ELR (cell line): ENCODE measurements around the gene RCL1.
A peak's percentile ranks its signal among the peaks of the same experiment; 100 is the strongest.

Experiments used
- DNase-seq: peaks from one replicate; pipeline ENCODE4 v3.0.0-alpha.2; 2015; ENCODE audit warnings: low read depth

RCL1 gene

GRCh38 chr9:4812858-4813257 lies 20.1 kb downstream of the RCL1 start:
- no peak for DNase-seq

GRCh38 chr9:4814913-4815312 lies 22.2 kb downstream of the RCL1 start:
- no peak for DNase-seq

DNA sequence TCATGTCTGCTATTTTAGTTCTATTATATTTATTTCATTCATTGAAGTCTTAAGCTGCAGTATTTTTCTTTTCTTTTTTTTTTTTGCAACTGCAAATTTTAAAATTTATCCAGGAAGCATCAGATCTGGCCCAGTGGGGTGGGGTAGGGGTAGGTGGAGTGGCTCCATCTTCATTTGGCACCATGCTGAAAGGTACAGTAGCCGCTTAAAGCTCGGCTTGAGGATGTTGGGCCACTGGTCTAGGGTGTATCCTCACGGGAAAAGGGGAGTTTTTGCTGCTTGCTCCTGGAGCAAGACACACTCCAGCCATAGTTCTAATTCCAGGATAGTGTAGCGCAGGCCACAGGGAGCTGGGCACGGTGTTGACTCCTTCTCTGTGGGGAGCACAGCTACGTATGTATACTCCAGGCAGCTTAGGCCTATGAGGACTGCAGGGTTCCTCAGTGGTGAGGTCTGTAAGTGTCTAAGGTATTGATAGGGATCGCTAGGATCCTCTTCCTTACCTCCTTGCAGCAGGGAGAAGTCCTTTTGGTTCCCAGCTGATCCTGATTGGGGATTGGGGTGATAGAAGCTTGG lies 22.7 kb downstream of the RCL1 start:
- no peak for DNase-seq

GRCh38 chr9:4820168-4820567 lies 27.4 kb downstream of the RCL1 start:
- DNase-seq, result no peak

GRCh38 chr9:4821133-4821532 lies 28.4 kb downstream of the RCL1 start:
- DNase-seq, result no peak

GRCh38 chr9:4822057-4822456 lies 29.3 kb downstream of the RCL1 start:
- no peak for DNase-seq

DNA sequence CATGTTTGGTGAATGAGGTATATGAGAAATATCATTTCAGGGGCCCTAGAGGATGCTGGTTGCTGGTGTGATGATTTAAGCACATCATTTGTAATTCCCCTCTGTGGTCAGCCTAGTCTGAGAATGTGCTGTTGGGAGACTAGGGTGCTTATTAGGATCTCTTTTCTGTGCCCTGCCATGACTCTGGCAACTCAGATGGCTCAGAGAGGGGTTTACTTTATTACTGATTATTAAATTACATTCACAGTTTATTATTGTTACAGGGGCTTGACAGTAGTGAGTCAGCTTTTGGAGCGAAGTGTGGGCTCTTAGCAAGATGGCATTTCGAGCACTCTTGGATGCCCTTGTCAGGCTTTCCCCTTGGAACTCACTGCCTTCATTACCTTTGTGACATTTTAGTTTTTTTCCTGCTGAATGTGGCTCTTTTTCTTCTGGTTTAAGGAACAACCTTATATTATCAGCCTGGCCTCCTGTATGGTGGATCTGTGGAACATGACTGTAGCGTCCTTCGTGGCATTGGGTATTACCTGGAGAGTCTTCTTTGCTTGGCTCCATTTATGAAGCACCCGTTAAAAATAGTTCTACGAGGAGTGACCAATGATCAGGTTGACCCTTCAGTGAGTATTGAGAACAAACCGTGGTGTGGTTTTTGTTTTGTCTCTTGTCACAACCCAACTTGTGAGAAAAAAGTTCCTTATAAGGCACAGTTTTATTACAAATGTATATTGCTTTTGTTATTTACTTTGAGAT lies 33.8 kb downstream of the RCL1 start:
- no peak for DNase-seq

- no peak for DNase-seq
Observed at GRCh38 chr9:4827224-4827623, 34.5 kb downstream of the RCL1 start.

- peak; percentile 40 for DNase-seq
Observed at GRCh38 chr9:4828761-4829160, 36.0 kb downstream of the RCL1 start.

DNA sequence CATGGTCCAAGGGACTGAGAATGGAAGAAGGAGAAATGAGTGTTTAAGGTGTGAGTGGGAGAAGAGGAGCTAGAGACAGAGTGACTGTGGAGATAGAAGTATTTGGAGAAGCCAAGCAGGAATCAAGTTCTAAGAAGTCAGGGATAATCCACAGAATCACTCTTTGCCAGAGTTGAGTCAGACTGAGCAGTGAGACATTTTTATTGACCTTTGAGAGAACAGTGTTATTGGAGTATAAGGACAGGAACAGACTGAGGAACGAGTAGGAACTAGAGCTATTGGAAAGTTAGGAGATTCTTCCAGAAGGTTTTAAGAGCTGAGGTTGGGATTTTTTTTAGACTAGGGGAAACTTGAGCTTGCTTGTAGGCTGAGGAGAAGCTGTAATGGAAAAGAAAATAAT lies 37.2 kb downstream of the RCL1 start:
- DNase-seq, result peak; percentile 51

GRCh38 chr9:4830699-4831098 lies 38.0 kb downstream of the RCL1 start:
- no peak for DNase-seq

DNA sequence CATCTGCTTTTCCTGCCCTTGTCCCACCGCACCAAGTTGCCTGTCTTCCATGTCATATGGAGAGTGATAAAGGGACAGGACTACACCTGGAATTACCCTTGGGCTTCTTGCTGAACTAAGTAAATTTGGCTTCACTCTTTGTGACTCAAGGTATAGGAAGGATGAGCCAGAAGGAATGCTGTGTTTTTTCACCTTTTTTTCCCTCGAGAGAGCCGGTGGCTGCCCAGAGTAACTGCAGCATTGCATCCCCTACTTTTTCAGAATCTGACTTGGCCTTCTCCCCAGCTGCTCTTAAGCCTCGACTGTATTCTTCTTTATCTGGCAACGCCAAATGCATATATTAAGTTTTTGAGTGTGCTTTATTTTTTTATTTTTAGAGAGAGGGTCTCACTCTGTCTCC lies 38.4 kb downstream of the RCL1 start:
- peak; percentile 57 for DNase-seq

DNA sequence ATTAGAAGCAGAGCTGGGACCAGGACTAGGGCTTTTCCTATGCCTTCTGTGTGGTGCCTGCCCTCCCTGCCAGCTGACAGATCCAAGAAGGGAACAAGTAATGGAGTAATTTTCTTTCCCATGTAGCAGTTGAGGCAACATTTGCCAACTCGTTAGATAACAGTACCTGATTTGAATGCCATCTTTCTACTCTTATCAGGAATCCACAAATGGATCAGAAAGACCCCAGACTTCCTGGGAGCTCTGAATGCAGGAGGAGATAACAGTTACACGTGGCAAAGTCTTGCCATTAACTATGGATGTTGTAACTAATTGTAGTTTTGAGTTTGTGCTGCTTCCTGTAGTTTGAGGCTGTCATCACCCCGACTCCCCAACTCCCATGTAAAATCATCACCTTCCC lies 39.2 kb downstream of the RCL1 start:
- DNase-seq, result no peak

- peak; percentile 99 for DNase-seq
Observed at GRCh38 chr9:4832786-4833579, 40.2 kb downstream of the RCL1 start.

DNA sequence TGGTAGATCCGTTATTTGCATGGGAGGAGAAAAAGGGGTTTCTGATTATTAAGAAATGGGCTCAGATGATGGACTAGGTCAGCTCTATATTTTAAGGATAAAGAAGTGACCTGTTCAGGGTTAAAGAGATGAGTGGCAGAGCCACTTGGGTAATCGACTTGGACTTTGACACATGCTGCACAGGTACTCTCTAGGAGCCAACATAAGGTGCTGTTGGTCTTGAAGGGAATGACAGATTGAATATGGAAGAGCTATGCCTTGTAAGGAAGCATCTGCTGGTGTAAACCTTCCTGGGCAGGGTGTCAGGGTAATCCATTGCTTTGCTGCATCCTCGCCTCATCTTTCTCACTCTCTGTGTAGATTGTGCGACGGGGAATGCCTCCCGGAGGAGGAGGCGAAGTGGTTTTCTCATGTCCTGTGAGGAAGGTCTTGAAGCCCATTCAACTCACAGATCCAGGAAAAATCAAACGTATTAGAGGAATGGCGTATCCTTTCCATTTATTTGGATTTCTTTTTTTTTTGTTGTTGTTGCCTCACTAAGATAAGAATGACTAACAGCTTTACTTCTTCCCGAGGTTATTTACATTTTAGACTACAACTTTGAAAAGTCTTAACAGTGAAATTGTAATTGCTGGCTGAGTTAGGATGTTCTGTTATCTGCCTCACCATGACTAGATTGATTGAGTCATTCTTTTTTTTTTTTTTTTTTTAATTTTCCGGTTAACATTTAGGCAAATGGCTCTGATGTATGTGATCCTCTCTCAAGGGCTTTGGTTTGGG lies 41.2 kb downstream of the RCL1 start:
- DNase-seq, result peak; percentile 87

DNA sequence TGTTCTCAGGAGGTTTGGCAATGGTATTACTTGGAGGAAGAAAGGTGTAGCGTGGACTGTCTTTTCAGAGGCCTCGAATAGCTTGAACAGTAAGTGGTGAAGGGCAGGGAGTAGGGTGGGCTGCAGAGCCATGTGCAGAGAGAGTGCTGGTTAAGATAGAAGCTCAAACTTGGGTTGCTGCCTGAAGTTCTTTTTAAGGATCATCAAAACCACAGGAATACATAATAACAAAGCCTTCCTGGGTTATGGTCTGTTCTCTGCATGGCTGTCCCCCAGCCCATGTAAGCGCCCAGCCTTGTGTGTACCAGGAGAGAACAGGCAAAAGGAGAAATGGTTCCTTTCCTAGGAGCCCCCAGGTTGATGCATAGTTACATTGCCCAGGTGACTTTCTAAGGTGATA lies 43.9 kb downstream of the RCL1 start:
- no peak for DNase-seq

GRCh38 chr9:4837261-4838188 lies 44.8 kb downstream of the RCL1 start:
- DNase-seq, result peak; percentile 35

GRCh38 chr9:4838189-4838546 lies 45.4 kb downstream of the RCL1 start:
- no peak for DNase-seq

- DNase-seq, result no peak
Observed at GRCh38 chr9:4839470-4839912, 46.7 kb downstream of the RCL1 start.

DNA sequence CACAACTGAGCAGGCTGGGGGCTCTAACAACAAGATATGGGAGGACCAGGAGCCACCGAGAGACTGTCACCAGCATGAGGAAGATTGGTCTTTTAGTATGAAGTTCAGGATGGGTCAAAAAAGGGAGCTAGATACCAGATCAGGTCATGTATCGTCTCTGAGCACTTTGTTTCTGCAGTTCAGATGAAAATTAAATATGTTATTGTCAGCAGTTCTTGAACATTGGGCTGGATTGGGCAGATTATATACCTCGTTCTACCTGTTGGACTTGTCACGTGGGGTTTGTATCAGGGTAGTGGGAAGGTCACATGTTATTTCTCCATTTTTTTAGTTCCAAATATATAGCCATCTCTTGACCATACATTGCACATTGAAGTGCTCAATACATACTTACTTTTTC lies 47.3 kb downstream of the RCL1 start:
- no peak for DNase-seq

DNA sequence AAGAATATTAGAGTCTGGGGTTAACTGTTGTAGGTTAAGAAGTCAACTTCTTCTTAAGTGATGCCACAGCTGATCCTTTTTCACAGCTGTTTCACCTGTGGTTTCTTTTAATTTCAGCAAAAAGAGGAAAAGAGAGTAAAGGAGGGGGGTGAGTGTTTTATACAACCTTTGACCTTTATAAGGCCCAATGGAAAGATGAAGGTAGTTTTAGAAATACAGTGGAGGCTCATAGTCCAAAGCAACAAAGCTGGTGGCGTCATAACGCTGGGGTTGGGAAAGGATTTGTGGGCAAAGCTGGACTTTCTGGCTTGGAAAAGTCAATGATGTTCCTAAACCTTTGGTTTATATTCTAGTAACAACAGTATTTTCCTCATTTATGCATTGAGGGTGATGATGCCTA lies 49.5 kb downstream of the RCL1 start:
- DNase-seq, result no peak
